NCI-H524 treated with DMSO at 0.1 percent for 48 hours (cell line): ENCODE data around the gene NEK10.
"Not testable (repeated sequence)": the region's sequence is repeated elsewhere in the genome, so short reads cannot be mapped to it uniquely, and the experiment has no call there.

ENCODE experiments used
- DNase-seq: peaks from one replicate; lab custom pipeline; 2025; lab: John Stamatoyannopoulos, UW

The NEK10 gene, protein sequence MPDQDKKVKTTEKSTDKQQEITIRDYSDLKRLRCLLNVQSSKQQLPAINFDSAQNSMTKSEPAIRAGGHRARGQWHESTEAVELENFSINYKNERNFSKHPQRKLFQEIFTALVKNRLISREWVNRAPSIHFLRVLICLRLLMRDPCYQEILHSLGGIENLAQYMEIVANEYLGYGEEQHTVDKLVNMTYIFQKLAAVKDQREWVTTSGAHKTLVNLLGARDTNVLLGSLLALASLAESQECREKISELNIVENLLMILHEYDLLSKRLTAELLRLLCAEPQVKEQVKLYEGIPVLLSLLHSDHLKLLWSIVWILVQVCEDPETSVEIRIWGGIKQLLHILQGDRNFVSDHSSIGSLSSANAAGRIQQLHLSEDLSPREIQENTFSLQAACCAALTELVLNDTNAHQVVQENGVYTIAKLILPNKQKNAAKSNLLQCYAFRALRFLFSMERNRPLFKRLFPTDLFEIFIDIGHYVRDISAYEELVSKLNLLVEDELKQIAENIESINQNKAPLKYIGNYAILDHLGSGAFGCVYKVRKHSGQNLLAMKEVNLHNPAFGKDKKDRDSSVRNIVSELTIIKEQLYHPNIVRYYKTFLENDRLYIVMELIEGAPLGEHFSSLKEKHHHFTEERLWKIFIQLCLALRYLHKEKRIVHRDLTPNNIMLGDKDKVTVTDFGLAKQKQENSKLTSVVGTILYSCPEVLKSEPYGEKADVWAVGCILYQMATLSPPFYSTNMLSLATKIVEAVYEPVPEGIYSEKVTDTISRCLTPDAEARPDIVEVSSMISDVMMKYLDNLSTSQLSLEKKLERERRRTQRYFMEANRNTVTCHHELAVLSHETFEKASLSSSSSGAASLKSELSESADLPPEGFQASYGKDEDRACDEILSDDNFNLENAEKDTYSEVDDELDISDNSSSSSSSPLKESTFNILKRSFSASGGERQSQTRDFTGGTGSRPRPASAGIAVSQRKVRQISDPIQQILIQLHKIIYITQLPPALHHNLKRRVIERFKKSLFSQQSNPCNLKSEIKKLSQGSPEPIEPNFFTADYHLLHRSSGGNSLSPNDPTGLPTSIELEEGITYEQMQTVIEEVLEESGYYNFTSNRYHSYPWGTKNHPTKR

DNA sequence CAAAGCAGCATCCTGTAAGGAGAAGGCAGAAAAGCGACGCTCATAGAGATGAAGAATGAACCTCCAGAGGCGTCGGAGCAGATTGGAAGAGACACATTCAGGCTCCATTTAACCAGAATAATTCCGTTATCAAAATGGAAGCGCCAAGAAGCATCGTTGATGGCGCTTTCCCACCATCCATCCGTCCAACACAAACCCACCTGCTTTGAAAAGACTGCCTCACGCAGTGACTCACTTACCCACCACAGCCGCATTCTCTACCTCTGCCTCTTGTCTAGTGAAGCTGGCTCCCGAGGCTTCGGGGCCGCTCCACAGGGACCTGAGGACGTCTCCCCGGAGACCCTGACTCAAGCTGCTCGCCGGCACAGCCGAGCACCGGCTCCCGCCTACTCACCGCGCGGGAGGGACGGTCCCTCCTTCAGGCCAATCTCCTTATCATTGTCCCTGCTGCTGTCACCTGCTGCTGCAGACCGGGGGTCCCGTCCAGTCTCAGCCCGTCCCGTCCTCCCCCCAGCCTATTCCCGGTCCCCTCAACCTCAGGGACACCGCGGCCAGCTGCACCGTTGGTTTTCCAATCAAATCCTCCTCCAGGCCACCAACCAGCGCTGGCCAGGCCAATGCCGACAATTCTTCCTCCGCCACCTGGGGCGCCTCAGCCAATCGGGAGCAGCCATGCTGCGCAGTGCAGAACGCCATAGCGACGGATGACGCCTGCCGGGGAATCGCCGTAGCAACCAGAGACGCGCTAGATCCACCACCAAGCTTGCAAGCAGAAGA, at the start of gene NEK10:
TSS of gene NEK10 (minus strand) at position 553 of the 777 bp plus-strand sequence. CDS start 16,501 bp downstream, outside the sequence.
- DNase-seq, result peak; percentile 58

DNA sequence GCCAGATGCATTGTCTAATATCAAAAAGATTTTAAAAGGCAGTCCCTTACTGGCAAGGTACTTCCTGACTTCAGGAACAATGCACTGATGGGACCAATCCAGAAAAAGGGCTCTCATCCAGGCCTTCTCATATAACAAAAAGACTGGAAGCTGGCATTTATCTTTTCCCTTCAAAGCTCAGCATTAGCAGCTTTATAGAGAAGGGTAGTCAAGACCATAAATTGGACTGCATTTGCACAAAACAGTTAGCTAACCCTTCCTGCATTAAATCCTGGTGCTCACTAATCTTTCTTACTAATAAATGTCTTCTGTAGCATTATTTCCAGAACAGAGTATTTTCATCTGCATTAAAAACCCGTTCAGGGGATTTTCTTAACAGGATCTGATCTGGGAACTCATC, 46.0 kb upstream of the NEK10 start:
- DNase-seq, result no peak

DNA sequence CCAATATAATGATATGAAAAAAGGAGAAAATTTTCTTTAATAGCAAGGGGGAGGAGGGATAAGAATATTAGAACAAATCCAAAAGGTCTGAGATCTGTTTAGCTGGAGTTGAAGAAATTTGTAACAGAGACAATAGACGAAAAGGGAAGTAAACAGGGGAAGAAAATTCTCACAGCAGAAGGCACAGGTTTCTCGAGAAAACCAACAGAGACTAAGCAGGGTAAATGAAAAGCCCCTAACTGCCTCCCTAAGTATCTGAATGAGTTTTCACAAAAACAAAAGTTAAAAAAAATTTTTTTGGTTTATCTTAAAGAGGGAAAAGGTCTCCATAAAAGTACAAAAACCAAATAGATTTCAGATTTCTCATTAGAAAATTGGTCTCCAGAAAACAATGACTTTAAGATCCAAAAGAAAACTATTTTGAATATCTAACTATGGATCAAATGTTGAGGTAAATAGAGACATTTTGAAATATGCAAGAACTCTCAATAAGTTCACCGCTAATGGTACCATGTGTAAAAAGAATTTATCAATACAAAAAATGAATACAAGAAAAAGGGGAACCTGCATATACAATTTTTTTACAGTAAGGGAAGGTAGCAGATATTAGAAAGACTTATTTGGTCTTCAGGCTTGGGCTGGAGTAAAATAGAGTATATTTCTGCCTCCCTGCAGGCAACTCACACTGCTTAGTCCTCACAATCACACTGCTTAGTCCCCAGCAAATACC, 23.9 kb upstream of the NEK10 start:
- DNase-seq, result no peak

DNA sequence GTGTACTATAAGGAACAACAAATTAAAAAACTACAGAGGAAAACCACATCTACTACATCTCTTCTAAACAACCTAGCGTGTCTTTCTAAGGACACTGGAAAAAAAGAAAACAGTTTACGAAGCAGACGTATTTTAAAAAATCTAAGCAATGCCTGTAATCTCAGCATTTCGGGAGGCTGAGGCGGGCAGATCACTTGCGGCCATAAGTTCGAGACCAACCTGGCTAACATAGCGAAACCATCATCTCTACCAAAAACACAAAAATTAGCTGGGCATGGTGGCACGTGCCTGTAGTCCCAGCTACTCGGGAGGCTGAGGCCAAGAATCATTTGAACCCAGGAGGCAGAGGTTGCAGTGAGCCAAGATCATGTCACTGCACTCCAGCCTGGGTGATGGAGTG, 23.2 kb upstream of the NEK10 start:
- not testable (repeated sequence) for DNase-seq

DNA sequence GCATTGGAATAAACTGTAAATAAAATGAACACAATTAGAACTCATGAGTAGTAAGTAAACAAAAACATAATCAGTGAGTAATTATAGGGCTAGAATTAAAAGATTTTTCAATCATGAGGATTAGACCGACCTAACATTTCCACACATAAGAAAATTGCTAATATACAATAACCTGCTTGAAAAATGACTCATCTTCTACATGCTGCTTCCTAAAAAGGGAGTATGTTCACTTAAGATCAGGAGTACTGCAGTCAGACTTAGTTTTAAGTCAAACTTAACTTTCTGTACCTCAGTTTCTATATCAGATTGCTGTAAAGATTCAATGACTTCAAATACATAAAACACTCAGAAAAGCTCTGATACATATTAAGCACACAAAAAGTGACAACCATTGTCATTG, 22.6 kb upstream of the NEK10 start:
- DNase-seq, result no peak

DNA sequence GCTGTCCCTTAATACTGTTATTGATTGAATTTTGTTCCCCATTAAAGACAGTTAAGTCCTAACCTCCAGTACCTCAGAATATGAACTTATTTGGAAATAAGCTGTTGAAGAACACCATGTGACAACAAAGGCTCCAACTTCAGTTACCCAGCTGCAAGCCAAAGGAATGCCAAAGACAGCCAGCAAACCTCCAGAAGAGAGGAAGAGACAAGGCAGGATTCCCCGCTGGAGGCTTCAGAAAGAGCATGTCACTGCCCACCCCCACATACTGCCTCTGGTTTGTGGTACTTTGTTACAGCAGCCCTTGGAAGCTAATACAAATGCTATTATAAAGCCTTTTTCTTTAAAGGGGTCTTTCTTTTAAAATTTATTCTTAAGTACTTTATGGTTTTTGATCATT, 18.4 kb upstream of the NEK10 start:
- no peak for DNase-seq

DNA sequence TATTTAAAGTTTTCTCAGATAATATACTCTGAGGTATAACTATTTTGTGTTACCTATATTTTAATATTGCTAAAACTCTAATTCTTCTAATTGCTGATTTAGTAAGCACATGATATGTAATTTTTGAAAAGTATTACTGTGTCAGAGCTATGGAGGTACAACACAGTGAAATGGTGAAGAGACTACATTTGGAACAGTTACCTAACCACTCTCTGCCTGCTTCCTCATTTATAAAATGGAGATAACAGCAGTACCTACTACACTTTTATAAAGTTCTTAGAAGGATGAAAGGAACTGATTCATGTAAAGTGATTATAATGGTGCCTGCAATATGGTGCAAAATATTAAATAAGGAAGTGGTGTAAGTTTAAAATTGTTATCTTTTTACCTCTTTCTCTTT, 16.3 kb upstream of the NEK10 start:
- DNase-seq, result no peak

DNA sequence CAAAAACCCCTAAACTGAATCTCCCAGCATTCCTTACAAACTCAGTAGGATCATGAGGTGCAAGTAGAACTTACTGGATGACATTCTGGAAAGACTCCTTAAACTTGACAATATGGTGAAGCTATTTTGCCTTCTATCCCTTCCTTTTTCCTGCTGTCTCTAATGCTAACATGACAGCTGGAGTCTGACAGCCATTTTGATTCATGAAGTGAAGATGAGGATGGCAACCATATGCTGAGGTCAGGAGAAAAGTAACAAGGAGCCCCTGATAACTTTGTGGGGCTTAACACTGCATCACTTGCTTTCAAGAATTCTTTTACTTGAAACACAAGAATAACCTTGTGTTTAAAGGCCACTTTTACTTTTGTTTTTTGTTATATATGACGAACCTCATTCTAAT, 15.0 kb upstream of the NEK10 start:
- no peak for DNase-seq

DNA sequence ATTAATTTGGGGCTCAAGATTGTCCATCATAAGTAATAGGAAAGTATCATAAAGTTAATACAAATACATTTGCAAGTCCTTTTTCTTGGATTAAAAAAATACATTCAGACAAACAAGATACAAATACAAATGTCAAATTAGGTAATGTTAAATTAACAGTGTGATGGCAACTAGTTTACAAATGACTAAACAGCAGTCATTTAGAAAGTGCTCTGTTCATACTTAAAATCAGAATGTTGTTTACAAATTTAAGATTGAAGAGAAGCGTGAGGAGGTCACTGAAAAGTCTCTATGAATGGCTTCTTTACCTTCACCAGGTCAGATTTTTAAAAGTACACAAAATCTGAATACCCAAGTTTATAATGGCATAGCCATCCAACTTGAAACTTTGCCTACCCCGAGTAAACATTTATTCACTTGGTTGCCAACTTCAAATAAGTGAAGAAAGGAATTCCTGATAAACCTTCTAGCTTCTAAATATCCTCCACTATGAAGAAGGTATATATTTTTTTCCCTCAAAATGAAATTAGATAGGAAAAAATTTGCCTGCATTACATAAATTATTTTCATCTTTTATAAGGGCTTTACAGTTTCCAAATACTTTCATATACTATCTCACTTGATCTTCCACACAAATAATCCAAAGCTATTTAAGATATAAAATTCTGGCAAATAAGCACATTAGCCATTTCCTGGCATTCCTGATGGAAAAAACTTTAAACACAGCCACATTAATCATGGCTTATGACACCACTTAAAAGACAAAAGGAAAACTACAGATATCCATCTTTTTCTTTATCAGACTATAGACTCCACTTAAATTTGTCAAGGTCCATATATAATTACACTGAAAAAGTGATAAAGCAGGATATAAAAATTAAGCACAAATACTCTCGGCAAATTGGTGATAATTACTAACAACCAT, 11.5 kb upstream of the NEK10 start:
- no peak for DNase-seq

DNA sequence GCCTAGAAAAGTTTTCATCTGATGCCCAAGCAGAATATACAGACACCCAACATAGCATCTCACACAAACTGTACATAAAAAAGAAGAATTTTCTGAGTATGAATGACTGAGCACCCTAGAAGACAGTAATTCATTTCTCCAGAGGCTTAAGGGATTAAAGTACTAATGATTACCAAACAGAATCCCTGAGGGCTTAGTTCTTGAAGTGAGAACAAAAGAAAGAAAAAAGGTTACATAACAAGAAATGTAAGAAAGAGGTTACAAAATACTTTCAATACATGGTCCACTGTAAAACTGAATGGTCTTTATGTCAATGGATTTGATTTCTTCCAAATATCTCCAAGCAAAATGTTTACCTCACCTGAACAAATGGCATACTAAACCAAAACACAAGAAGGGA, 9.1 kb upstream of the NEK10 start:
- no peak for DNase-seq

DNA sequence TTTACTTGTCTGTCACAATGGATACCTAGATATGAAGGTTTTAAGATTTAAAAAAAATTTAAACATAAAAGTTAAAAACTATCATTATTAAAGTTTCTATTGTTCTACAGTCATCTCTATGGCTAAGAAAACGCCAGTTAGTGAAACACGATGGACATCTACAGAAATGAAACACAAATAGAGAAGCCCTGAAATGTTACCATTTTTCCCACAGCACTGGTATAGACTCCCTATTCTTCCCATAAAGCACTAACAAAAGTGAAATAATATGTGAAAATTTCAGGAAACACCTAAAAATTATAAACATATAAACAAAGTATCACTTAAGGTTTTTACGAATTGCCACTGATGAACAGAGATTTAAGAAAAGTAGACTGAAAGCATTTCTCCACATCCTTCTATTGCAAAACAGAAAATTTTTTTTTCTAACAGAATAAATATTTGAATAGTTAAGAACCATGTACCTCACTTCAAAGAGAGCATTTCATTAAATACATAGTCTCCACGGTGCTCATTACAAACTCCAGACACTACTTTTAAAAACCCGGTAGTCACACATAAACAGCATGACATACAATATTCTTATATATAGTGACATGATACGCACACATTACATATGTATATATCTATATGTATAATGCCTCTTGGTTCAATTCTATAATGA, 7.1 kb upstream of the NEK10 start:
- DNase-seq, result no peak

DNA sequence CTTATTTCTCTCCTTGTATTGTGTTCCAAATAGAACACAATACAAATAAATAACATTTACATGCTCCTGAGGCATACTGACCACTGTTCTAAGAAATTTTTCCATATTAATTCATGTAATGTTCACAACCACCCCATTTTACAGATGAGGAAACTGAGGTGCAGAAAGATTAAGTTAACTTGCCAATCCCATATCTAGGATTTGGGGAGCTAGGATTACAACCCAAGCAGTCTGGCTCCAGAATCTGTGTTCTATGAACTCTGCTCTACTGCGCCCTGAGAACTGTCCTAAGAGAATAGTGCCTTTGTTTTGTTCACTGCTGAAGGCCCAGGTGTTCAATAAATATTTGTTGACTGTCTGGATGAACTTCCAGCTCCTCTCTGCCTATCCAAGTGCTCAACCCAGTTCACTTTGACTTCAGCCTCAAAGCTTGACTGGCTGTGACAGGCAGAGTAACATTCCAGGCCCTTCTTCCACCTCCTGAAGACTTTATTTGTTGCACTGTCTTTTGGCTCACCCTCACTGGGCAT, 3.1 kb downstream of the NEK10 start:
- DNase-seq, result no peak

DNA sequence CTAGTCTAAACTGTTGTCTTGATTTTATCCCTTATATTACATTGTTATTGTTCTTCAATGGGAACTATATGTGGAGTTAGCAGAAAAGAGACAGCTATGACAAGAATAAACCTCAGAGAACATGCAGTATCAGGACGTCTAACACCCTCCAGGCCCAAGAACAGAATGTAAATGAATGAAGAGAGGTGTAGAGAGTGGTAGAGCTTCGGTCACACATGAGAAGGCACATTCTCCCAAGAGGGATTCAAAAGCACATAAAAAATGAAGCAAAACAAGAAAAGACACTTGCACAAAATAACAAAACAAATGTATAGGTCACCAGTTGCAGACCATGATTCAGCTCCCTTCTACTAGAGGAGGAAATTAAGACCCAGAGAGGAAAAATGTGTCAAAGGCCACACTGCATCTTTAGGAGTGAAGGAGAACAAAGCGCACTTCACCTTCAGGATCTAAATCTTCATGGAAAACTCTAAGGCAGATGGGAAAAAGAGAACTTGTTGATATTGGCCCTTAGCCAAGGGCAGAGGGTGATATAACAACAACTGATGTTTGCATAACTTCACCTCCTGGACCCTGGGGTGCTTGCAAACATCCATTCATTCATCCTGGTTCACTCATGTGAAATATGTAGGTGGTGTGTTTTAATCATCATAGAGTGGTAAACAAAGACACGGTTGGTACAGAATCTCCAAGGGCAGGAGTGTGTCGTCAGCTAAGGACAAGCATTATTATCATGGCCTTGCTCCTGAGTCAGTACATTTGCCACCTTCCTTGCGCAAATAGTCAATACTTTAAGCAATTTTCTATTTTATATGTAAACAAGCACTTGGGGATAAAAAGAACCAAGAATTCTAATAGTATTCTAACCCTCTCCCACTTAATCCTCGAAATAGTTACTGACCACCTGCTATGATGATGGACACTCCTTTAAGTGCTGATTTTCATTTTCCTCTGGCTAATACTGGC, 8.8 kb downstream of the NEK10 start:
- peak; percentile 23 for DNase-seq

DNA sequence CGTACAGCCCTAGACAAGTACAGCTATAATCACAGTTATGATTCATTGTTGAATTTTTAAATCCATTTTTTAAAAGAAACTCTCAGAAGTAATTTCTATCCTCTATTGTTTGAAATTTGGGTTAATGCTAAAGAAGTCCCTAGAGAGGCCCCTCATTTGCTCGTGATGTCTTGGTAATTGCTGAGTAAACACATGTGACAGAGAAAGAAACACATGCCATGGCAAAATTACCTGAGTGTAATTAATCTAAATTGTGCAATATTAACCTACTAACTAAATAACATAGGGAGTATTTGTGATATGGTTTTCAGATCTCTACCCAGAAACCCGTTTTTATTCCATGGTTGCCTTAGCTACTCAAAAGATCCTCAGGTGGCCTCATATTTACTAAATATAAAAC, 10.8 kb downstream of the NEK10 start:
- no peak for DNase-seq

DNA sequence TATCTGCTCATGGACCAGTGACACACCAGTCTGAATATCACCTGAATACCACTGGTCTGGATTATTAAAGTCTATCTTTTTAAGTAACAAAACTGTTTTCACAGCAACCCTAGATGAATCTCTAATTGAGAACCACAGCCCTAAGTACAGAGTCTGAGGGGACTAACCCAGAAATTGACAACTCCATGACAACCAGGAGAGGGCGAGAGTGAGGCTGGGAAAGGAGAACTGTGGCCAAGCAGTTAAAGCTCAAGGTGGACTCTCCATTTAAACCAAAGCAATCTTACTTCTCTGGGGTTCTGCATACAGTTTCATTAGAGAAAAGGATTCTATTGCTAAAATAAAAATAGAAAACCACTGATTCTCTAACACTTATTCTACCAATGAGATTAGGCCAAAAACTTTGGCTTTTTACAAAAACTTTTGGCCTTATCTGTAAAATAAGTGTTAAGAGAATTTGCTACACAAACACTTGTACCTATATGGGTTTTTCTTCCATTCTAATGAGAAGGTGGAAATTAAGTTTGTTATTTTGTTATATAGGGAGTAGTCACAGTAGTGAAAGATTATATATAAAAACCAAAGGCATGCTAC, 11.4 kb downstream of the NEK10 start:
- DNase-seq, result no peak

DNA sequence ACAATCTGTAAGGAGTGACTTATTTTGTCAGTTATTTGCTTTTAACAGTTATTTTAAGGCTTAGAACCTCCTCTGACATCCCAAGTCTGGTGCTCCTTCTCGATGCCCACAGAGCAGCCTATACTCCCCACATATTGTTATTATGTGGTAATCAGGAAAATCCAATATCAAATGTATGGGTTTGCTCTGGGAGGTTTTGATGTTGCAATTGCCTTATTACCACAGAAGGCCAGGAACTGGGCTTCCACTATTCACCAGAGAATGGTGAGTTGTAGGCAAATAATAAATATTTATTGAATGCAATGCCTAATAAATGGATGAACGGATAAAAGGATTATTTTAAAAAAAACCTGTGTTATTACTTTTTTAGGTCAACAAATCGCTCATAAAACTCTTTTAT, 12.2 kb downstream of the NEK10 start:
- DNase-seq, result no peak

DNA sequence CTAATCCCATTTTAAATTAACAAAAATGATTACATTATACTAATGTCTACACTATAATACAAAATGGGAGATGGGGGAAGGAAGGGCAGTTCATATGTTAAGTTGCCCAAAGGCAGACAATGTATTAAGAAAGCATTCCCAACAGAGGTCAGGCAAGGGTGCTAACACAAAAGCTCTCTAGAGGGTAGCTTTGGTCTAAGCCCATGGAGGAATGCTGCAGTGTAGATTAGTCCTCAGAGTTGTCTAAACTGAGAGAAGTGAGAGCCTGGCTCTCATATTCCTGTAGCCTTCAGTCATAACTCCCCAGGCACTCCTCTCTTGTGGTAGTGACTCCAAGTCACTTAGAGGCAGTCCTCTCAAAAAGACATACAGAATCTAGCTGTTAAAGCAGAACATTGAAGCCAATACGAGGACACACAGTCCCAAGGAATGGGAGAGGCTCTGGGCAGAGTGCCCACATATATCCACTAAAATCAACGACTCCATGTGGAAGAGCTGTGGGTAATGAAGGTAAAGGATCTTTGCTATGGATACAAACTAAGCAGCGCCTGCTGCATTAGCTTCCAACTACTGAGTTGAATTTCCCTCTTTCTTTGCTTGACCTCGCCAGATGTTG, 14.5 kb downstream of the NEK10 start:
- DNase-seq, result no peak
